Thyroid gland (tissue), 4 donors: ENCODE measurements around the gene HOXB3. TPM values are rescaled to one million over a fixed set of nuclear protein-coding genes. Genes with fewer than 3 reads are reported as not detected.

Experiments
- DNase-seq, 2 donors: peaks; one replicate each; pipeline ENCODE4 v3.0.0-alpha.2; 2019
- H3K27ac ChIP-seq, 3 donors: fragments of 200-600 bp; sonication (generic); 1 replicate in 2 of 3; 2 replicates in 1 of 3; pipeline ENCODE4 v1.5.1; 2016 to 2019; ENCODE audit warnings: mild to moderate bottlenecking in 1 of 3, moderate library complexity in 1 of 3
- H3K27me3 ChIP-seq: fragments of 200-600 bp; sonication (generic); one replicate; pipeline ENCODE4 v1.5.1; 2019
- H3K36me3 ChIP-seq, 2 donors: fragments of 200-600 bp; sonication (generic); one replicate each; pipeline ENCODE4 v1.5.1; 2016 to 2019
- H3K4me1 ChIP-seq, 2 donors: fragments of 200-600 bp; sonication (generic); one replicate each; pipeline ENCODE4 v1.5.1; 2017 to 2019
- H3K4me3 ChIP-seq, 3 donors: fragments of 200-600 bp; sonication (generic); replicated peaks in 1 of 3; 1 replicate in 2 of 3; 2 replicates in 1 of 3; pipeline ENCODE4 v1.5.1; 2016; ENCODE audit warnings: mild to moderate bottlenecking in 1 of 3
- H3K9me3 ChIP-seq: fragments of 200-600 bp; sonication (generic); one replicate; pipeline ENCODE4 v1.5.1; 2017
- CTCF ChIP-seq, 6 experiments: fragments of 200-600 bp in 3 of 6; fragments of 450-650 bp in 3 of 6; sonication (generic) in 3 of 6; IDR thresholded peaks; one replicate each; pipeline ENCODE4 v1.5.1; 2016 to 2019; ENCODE audit warnings: antibody characterized with exemption in 6 of 6, mild to moderate bottlenecking in 2 of 6, inconsistent platforms in 1 of 6, moderate library complexity in 1 of 6
- POLR2A ChIP-seq, 2 donors: fragments of 450-650 bp; IDR thresholded peaks; one replicate each; pipeline ENCODE4 v1.6.1; 2017; ENCODE audit warnings: antibody characterized with exemption in 2 of 2, mild to moderate bottlenecking in 2 of 2, moderate library complexity in 1 of 2
- WGBS, 2 donors: methylation state at CpG; one replicate each; pipeline ENCODE4 v1.1.5; 2017; 5-methylcytosine and 5-hydroxymethylcytosine counted together
- intact Hi-C: fragments of 100-400 bp; cut with DNase I; formaldehyde crosslinking; loops from one replicate; pipeline ENCODE4 v1.15.1; 2023
- total RNA-seq, 4 donors: library from RNA; depleted of rRNA; stranded (reverse); fragments of >200 nt; gene quantifications; one replicate each; pipeline ENCODE4 v1.2.3, GENCODE V29; 2016

Gene HOXB3
- total RNA-seq, 4 donors from 2014 or later = 1.5 to 6.7 (median 4.3) TPM

GRCh38 chr17:48634493-48635208, 44.6 kb upstream of the HOXB3 start:
- no peak for DNase-seq
- Histone ChIP-seq H3K9me3 (no peaks in the 10 kb centered on the region), H3K4me1 (peaks cover 4% of the 10 kb centered on the region in 2 donors), H3K27ac (no peak overlapping the region), H3K36me3 (no peaks in the 10 kb centered on the region), H3K27me3 (peaks cover 73% of the 10 kb centered on the region), H3K4me3 (no peak overlapping the region)
- TF ChIP-seq CTCF (IDR thresholded peaks at IDR 0.05) = no peak
- TF ChIP-seq POLR2A (IDR thresholded peaks at IDR 0.05) = no peak
- 20 to 31% methylated on average over 20 of the region's 20 CpGs for WGBS, 2 donors
- intact Hi-C loops = no loop called here

GRCh38 chr17:48633266-48633677, 43.2 kb upstream of the HOXB3 start:
- DNase-seq = no peak
- Histone ChIP-seq H3K4me1 (peaks cover 4% of the 10 kb centered on the region in 2 donors), H3K27me3 (peaks cover 81% of the 10 kb centered on the region), H3K9me3 (no peaks in the 10 kb centered on the region), H3K27ac (no peak overlapping the region), H3K36me3 (no peaks in the 10 kb centered on the region), H3K4me3 (no peak overlapping the region)
- WGBS, 2 donors = 12 to 23% methylated on average over 4 to 15 of the region's 35 CpGs
- TF ChIP-seq POLR2A (IDR thresholded peaks at IDR 0.05) = no peak
- no peak for TF ChIP-seq CTCF (IDR thresholded peaks at IDR 0.05)
- intact Hi-C loops = no loop called here

GRCh38 chr17:48632579-48633265, 42.7 kb upstream of the HOXB3 start:
- Histone ChIP-seq H3K27me3 (peaks cover 80% of the 10 kb centered on the region), H3K27ac (no peak overlapping the region), H3K4me1 (peaks cover 4% of the 10 kb centered on the region in 2 donors), H3K36me3 (no peaks in the 10 kb centered on the region), H3K4me3 (no peak overlapping the region), H3K9me3 (no peaks in the 10 kb centered on the region)
- intact Hi-C loops = no loop called here
- no peak for DNase-seq
- TF ChIP-seq CTCF (IDR thresholded peaks at IDR 0.05) = no peak
- no peak for TF ChIP-seq POLR2A (IDR thresholded peaks at IDR 0.05)
- WGBS, 2 donors = 15 to 26% methylated on average over 7 of the region's 7 CpGs

- Histone ChIP-seq H3K9me3 (no peaks in the 10 kb centered on the region), H3K27me3 (peaks cover 80% of the 10 kb centered on the region), H3K4me3 (no peak overlapping the region), H3K27ac (no peak overlapping the region), H3K4me1 (peaks cover 4% of the 10 kb centered on the region in 2 donors), H3K36me3 (no peaks in the 10 kb centered on the region)
- intact Hi-C loops = no loop called here
- no peak for DNase-seq
- WGBS, 2 donors = 17 to 22% methylated on average over 7 of the region's 7 CpGs
- TF ChIP-seq POLR2A (IDR thresholded peaks at IDR 0.05) = no peak
- no peak for TF ChIP-seq CTCF (IDR thresholded peaks at IDR 0.05)
These were observed 41.9 kb upstream of the HOXB3 start for GRCh38 chr17:48631693-48632578.
